ENCODE measurements around the gene AGAP5.
A peak's percentile ranks its signal among the peaks of the same experiment; 100 is the strongest.

Gene AGAP5

GRCh38 chr10:73650537-73651331, 47.2 kb downstream of the AGAP5 start:
- no peak for DNase-seq

- no peak for DNase-seq
These were observed 47.9 kb downstream of the AGAP5 start for GRCh38 chr10:73649876-73650536.

- no peak for DNase-seq
These were observed 48.7 kb downstream of the AGAP5 start for GRCh38 chr10:73648975-73649829.

GRCh38 chr10:73647875-73648651, 49.8 kb downstream of the AGAP5 start:
- DNase-seq, result no peak

DNA sequence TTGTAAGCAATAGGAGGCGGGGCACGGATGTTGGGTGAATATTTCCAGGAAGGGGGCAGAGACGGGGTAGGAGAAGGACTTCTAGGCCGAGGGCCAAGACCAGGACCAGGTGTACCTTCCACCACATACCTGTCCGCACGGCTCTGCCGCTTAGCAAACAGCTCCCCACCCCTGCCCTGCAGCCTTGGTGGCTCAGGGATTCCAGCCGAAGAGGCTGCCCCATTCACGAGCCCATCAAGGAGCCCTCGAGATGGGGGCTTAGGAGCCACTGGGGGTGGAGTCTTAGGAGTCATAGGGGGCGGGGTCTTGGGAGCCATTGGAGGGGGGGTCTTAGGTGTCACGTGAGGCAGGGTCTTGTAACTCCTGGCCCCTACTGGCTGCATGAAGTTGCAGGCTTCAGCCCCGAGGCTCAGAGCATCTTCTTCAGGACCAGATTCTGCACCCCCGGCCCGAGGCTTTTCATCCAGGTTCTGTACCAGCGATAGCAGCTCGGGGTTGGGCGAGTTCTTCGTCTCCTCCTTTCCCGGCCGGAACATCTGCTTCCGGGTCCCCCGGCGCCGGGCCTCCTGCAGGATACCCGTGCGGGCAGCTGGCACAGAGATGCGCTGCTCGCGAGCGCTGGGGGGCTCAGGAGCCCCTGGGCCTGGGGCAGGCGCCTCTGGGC, 50.6 kb downstream of the AGAP5 start:
- DNase-seq, result peak in 1 of 2 donors; percentile 5

GRCh38 chr10:73646598-73647041, 51.3 kb downstream of the AGAP5 start:
- DNase-seq, result no peak

DNA sequence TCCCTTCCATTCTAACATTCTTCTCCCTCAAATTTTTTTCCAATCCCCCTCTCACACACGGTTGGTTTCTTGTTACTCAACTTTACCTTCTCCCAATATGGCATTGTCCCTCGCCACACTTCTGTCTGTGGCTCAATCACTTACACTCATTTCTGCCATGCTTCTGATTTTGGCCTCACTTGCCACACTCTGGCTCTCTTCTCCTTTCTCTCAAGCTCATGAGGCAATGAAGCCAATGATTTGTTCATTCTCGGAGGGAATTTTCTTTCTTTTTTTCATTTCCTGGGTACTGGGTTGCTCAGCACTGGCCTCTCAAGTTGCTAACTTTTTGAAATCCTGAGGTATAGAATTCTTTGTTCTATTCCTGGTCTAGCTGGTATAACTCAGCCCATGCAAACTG, 52.7 kb downstream of the AGAP5 start:
- no peak for DNase-seq

GRCh38 chr10:73644767-73645166, 53.1 kb downstream of the AGAP5 start:
- DNase-seq, result no peak

DNA sequence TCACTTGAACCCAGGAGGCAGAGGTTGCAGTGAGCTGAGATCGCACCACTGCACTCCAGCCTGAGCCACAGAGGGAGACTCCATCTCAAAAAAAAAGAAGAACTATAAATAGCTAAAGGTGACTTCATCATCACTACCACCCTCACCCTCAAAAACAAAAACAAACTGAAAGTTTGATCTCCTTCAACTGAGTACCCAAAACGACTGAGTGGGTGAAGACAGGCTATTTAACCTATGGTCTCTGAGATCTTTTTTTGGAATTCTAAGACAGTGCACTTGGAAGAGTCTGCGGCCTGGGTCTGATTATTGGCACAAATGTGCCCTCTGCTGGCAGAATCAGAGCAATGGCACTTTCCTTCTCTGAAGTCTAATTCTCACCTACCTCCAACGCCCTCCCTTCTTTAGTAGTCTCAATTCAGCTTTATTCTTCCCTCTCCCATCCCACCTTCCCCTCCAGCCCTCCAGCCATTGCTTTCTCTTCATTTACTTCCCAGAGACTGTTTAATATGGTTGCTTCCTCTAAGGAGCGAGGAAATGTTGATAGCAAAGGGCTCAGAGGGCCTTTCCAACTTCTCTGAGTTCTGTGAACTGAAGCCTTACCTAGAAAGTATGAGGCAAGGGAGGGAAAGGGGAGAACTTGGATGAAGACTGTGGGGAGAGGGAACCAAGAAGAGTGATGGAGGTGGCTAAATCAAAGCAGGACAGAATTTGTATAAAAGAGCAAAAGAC, 53.7 kb downstream of the AGAP5 start:
- peak; percentile 39 to 57 for DNase-seq

DNA sequence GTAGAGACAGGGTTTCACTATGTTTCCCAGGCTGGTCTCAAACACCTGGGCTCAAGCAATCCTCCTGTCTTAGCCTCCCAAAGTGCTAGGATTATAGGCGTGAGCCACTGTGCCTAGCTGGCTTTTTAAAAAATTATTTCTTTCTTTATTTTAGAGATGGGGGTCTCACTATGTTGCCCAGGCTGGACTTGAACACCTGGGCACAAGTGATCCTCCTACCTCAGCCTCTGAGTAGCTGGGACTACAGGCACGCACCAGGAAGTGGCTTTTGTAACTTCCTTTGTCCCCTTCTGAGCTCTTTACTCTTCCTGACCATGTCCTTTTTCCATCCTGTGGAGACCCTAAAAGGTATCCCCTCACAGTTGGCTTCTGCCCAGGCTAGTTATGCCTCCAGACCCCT, 54.5 kb downstream of the AGAP5 start:
- no peak for DNase-seq

GRCh38 chr10:73641328-73642060, 56.4 kb downstream of the AGAP5 start, which contains the start of gene MYOZ1:
TSS of gene MYOZ1 (minus strand) at chr10:73641474. CDS start at chr10:73640017, 1,457 bp downstream.
- no peak for DNase-seq

GRCh38 chr10:73639286-73639685, 58.6 kb downstream of the AGAP5 start:
- no peak for DNase-seq

GRCh38 chr10:73635781-73636180, 62.1 kb downstream of the AGAP5 start:
- DNase-seq, result no peak

GRCh38 chr10:73634421-73634820, 63.5 kb downstream of the AGAP5 start:
- DNase-seq, result no peak

GRCh38 chr10:73629165-73629564, 68.7 kb downstream of the AGAP5 start:
- no peak for DNase-seq

- no peak for DNase-seq
These were observed 69.5 kb downstream of the AGAP5 start for GRCh38 chr10:73628405-73628804.

DNA sequence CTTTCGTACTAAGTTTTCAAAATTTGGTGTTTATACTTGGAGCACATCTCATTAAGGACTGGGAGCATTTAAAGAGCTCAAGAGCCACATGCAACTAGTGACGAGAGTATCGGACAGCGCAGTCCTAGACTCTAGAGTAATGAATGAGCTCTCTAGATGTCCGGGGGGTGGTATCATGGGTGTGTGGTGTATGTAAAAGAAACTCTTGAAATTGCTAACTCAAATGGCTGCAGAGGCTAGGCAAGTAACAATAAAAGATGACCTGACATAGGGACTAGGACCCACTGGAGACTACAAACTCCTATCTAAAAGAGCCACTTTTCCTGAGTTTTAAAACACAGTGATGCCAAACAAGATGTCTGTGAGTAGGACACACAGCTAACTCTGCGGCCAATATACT, 70.6 kb downstream of the AGAP5 start:
- DNase-seq, result no peak

GRCh38 chr10:73625884-73626752, 71.8 kb downstream of the AGAP5 start:
- DNase-seq, result peak; percentile 92 to 94
